K562 (cell line): ENCODE data around the gene SPATA32.

Source experiments
- CXXC5 ChIP-seq: fragments of 250-450 bp; sonication (Bioruptor Pico); IDR thresholded peaks from 2 replicates; pipeline ENCODE4 v1.8.0; 2022; ENCODE audit warnings: inconsistent platforms, mild to moderate bottlenecking, moderate library complexity
- EP300 ChIP-seq: IDR thresholded peaks from 2 replicates; pipeline ENCODE4 v1.6.1; 2012; ENCODE audit warnings: low read length, improper control_type of control experiment
- EWSR1 ChIP-seq: fragments of 450-650 bp; IDR thresholded peaks from 2 replicates; pipeline ENCODE4 v1.6.1; 2018; ENCODE audit warnings: borderline replicate concordance, mild to moderate bottlenecking, low read depth, moderate library complexity; ENCODE audit not compliant: partially characterized antibody
- EZH2 ChIP-seq: IDR thresholded peaks from 2 replicates; pipeline ENCODE4 v1.6.1; 2012; ENCODE audit warnings: low read depth, mild to moderate bottlenecking, inconsistent platforms, low read length, borderline replicate concordance
- FIP1L1 ChIP-seq: fragments of 200-400 bp; formaldehyde crosslinking; IDR thresholded peaks from 2 replicates; pipeline ENCODE4 v1.6.1; 2018; ENCODE audit warnings: mild to moderate bottlenecking, low read depth, low read length; ENCODE audit not compliant: poor library complexity, severe bottlenecking
- PCBP1 ChIP-seq: fragments of 200-400 bp; formaldehyde crosslinking; IDR thresholded peaks from 2 replicates; pipeline ENCODE4 v1.6.1; 2018; ENCODE audit warnings: mild to moderate bottlenecking, low read depth, low read length; ENCODE audit not compliant: poor library complexity, severe bottlenecking
- POLR2A ChIP-seq: fragments of 450-650 bp; conservative IDR thresholded peaks from 2 replicates; pipeline ENCODE4 v1.6.1; 2016
- ZNF274 ChIP-seq: IDR thresholded peaks from 2 replicates; pipeline ENCODE4 v1.6.1; 2011; ENCODE audit warnings: low read depth, mild to moderate bottlenecking, low read length, moderate library complexity, borderline replicate concordance
- TF ChIP-seq, protein P1 (sequence below): sonication (generic); formaldehyde crosslinking; IDR thresholded peaks from 2 replicates; pipeline ENCODE4 v1.8.0; 2023; ENCODE audit warnings: mild to moderate bottlenecking, missing genetic modification reagents
- TF ChIP-seq, protein P2 (sequence below), 3 experiments: IDR thresholded peaks in 2 of 3; conservative IDR thresholded peaks in 1 of 3; 2 replicates each; pipeline ENCODE4 v1.5.1; 2011 to 2012; ENCODE audit warnings: low read length in 3 of 3, mild to moderate bottlenecking in 3 of 3, control low read depth in 2 of 3, improper control_type of control experiment in 1 of 3, inconsistent platforms in 1 of 3, low read depth in 1 of 3, mixed read lengths in 1 of 3, moderate library complexity in 1 of 3; ENCODE audit not compliant: insufficient read depth in 2 of 3
- TF ChIP-seq, protein P3 (sequence below): sonication (generic); formaldehyde crosslinking; IDR thresholded peaks from 2 replicates; pipeline ENCODE4 v1.8.1; 2023; ENCODE audit warnings: mild to moderate bottlenecking, missing genetic modification reagents
- TF ChIP-seq, protein P4 (sequence below), 2 experiments: fragments of 450-650 bp; IDR thresholded peaks; 2 replicates each; pipeline ENCODE4 v1.6.1; 2018; ENCODE audit warnings: mild to moderate bottlenecking in 2 of 2, low read depth in 1 of 2; ENCODE audit not compliant: partially characterized antibody in 2 of 2
- TF ChIP-seq, protein P5 (sequence below): IDR thresholded peaks from 2 replicates; pipeline ENCODE4 v1.6.1; 2016; ENCODE audit warnings: missing genetic modification characterization, missing compliant biosample characterization

DNA sequence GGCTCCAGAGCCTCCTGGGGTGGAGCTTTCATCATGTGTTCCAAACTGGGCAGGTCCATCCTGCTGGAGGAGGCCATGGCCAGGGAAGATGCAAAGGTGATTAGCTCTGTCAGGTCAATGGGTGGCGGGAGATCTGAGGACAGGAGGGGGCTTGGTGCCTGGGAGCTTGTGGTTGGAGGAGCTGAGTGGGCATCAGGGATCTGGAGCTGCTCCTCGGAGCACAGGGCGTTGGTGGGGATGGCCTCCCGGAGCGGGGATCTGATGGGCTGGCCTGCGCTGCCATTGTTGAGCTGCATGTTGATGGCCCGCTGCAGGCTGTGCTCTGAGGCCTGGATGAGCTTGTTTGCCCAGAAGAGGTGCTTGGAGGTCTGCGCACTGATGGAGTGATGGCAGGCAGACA, 6.5 kb downstream of the SPATA32 start:
- no peak for TF ChIP-seq EP300
- no peak for TF ChIP-seq EZH2
- TF ChIP-seq CXXC5 (CRISPR knock-in tag): no peak
- TF ChIP-seq, protein P1, sequence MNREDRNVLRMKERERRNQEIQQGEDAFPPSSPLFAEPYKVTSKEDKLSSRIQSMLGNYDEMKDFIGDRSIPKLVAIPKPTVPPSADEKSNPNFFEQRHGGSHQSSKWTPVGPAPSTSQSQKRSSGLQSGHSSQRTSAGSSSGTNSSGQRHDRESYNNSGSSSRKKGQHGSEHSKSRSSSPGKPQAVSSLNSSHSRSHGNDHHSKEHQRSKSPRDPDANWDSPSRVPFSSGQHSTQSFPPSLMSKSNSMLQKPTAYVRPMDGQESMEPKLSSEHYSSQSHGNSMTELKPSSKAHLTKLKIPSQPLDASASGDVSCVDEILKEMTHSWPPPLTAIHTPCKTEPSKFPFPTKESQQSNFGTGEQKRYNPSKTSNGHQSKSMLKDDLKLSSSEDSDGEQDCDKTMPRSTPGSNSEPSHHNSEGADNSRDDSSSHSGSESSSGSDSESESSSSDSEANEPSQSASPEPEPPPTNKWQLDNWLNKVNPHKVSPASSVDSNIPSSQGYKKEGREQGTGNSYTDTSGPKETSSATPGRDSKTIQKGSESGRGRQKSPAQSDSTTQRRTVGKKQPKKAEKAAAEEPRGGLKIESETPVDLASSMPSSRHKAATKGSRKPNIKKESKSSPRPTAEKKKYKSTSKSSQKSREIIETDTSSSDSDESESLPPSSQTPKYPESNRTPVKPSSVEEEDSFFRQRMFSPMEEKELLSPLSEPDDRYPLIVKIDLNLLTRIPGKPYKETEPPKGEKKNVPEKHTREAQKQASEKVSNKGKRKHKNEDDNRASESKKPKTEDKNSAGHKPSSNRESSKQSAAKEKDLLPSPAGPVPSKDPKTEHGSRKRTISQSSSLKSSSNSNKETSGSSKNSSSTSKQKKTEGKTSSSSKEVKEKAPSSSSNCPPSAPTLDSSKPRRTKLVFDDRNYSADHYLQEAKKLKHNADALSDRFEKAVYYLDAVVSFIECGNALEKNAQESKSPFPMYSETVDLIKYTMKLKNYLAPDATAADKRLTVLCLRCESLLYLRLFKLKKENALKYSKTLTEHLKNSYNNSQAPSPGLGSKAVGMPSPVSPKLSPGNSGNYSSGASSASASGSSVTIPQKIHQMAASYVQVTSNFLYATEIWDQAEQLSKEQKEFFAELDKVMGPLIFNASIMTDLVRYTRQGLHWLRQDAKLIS (CRISPR knock-in tag): no peak
- TF ChIP-seq ZNF274: no peak
- TF ChIP-seq POLR2A: no peak
- TF ChIP-seq, protein P2, sequence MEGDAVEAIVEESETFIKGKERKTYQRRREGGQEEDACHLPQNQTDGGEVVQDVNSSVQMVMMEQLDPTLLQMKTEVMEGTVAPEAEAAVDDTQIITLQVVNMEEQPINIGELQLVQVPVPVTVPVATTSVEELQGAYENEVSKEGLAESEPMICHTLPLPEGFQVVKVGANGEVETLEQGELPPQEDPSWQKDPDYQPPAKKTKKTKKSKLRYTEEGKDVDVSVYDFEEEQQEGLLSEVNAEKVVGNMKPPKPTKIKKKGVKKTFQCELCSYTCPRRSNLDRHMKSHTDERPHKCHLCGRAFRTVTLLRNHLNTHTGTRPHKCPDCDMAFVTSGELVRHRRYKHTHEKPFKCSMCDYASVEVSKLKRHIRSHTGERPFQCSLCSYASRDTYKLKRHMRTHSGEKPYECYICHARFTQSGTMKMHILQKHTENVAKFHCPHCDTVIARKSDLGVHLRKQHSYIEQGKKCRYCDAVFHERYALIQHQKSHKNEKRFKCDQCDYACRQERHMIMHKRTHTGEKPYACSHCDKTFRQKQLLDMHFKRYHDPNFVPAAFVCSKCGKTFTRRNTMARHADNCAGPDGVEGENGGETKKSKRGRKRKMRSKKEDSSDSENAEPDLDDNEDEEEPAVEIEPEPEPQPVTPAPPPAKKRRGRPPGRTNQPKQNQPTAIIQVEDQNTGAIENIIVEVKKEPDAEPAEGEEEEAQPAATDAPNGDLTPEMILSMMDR (IDR thresholded peaks at IDR 0.05 in 2 of 3, conservative IDR thresholded peaks at IDR 0.05 in 1 of 3; ENCODE audit: insufficient read depth in 2 of 3, low read depth in 1 of 3, low read length in 3 of 3): no peak
- TF ChIP-seq, protein P3, sequence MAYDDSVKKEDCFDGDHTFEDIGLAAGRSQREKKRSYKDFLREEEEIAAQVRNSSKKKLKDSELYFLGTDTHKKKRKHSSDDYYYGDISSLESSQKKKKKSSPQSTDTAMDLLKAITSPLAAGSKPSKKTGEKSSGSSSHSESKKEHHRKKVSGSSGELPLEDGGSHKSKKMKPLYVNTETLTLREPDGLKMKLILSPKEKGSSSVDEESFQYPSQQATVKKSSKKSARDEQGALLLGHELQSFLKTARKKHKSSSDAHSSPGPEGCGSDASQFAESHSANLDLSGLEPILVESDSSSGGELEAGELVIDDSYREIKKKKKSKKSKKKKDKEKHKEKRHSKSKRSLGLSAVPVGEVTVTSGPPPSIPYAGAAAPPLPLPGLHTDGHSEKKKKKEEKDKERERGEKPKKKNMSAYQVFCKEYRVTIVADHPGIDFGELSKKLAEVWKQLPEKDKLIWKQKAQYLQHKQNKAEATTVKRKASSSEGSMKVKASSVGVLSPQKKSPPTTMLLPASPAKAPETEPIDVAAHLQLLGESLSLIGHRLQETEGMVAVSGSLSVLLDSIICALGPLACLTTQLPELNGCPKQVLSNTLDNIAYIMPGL (CRISPR knock-in tag): no peak
- no peak for TF ChIP-seq PCBP1
- no peak for TF ChIP-seq EWSR1
- TF ChIP-seq, protein P4, sequence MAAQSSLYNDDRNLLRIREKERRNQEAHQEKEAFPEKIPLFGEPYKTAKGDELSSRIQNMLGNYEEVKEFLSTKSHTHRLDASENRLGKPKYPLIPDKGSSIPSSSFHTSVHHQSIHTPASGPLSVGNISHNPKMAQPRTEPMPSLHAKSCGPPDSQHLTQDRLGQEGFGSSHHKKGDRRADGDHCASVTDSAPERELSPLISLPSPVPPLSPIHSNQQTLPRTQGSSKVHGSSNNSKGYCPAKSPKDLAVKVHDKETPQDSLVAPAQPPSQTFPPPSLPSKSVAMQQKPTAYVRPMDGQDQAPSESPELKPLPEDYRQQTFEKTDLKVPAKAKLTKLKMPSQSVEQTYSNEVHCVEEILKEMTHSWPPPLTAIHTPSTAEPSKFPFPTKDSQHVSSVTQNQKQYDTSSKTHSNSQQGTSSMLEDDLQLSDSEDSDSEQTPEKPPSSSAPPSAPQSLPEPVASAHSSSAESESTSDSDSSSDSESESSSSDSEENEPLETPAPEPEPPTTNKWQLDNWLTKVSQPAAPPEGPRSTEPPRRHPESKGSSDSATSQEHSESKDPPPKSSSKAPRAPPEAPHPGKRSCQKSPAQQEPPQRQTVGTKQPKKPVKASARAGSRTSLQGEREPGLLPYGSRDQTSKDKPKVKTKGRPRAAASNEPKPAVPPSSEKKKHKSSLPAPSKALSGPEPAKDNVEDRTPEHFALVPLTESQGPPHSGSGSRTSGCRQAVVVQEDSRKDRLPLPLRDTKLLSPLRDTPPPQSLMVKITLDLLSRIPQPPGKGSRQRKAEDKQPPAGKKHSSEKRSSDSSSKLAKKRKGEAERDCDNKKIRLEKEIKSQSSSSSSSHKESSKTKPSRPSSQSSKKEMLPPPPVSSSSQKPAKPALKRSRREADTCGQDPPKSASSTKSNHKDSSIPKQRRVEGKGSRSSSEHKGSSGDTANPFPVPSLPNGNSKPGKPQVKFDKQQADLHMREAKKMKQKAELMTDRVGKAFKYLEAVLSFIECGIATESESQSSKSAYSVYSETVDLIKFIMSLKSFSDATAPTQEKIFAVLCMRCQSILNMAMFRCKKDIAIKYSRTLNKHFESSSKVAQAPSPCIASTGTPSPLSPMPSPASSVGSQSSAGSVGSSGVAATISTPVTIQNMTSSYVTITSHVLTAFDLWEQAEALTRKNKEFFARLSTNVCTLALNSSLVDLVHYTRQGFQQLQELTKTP (IDR thresholded peaks at IDR 0.05; ENCODE audit: low read depth in 1 of 2, partially characterized antibody in 2 of 2): no peak
- TF ChIP-seq, protein P5, sequence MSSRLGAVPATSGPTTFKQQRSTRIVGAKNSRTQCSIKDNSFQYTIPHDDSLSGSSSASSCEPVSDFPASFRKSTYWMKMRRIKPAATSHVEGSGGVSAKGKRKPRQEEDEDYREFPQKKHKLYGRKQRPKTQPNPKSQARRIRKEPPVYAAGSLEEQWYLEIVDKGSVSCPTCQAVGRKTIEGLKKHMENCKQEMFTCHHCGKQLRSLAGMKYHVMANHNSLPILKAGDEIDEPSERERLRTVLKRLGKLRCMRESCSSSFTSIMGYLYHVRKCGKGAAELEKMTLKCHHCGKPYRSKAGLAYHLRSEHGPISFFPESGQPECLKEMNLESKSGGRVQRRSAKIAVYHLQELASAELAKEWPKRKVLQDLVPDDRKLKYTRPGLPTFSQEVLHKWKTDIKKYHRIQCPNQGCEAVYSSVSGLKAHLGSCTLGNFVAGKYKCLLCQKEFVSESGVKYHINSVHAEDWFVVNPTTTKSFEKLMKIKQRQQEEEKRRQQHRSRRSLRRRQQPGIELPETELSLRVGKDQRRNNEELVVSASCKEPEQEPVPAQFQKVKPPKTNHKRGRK (tag): no peak
- no peak for TF ChIP-seq FIP1L1
